Stimulated activated CD8-positive, alpha-beta memory T cell treated with anti-CD3 and anti-CD28 coated beads, Interleukin-4, amount 100 ng/mL, for 48 hours (primary cell): Measurements from ENCODE around the gene GMPPA.
A peak's percentile ranks its signal among the peaks of the same experiment; 100 is the strongest.

Experiments
- DNase-seq: peaks from one replicate; pipeline ENCODE4 v3.0.0-alpha.2; 2020

GMPPA gene

DNA sequence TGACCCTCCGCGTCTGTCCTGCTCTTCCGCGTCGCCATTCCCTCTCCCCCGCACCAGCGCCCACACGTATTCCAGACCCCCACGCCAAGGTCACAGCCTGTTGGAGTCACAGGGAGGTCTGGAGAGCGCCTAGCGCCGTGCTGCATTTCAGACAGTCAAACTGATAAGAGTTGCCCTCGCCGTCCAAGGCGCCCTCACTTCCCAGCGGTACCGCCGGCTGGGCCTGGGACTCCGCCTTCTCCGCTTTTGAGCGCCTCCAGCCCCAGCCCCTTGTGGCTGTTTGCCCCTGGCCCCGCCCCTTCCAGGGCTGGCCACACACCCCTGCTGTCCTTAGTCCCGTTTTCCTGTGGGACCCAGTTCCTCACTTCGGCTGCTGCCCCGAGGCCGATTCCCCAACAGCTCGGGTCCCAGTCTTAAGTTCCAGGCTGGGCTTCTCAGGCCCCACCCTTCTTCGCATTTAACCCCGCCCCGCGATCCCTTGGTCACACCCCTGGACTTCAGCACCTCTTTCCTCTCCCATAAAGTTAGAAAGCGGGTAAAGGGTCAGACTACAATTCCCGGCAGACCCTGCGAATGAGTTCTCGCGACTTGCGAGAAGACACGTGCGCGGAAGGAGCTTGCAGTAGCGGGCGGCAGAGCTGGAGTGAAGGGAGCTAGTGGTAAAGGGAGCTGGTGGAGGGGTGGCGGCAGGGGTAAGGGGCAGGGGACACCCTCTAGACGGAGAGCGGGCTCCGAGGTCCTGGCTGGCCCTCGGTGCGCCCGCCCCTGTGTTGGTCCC is at the start of gene GMPPA:
Gene GMPPA, plus strand, starts transcription at position 612 of the 778 bp plus-strand sequence. CDS start 1,085 bp downstream, outside the sequence.
- peak; percentile 94 for DNase-seq

DNA sequence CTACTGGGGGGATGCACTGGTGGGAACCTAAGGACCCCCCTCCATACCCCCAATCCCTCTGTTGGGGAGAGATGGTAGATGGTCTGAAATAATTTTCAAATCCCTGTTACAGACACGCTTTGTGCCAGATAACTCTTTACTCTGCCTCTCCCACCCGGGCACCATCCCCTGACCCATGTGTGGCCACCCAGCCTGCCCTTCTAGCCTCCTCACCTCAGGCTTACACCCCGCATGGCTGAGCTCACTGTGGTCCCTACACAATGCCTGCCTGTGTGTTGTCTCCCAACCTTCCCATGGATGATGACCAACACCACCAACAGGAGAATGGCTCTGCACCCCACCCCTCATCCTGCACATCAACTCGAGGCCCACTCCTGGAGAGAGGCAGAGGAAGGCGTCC is 49.1 kb upstream of the GMPPA start:
- no peak for DNase-seq

DNA sequence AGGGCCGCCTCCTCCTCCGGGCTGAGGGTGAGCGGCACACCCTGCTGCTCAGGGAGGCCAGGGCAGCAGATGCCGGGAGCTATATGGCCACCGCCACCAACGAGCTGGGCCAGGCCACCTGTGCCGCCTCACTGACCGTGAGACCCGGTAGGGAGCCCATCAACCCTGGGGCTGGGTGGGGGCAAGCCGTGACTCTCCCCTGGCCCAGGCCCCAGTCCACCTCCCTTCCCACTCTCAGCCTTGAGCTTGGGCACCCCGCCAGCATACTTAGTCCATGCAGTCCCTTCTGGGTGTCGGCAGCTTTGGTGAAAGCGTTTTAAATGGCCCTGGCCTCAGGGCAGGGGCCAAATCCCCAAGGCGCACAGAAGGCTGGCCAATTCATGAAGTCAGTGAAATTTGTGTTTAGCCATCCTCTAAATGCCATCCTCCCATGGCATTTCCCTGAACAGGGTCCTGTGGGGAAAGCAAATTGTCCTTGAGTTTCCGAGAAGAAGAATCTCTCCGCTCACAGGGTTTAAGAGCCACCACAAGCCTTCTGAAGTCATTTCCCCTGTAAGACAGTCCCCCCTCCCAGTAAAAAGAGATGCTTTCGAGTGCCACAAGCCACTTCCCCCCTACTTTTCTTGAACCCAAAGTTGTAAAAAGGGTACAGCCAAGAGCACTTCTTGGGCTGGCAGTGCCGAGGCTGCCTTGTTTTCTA is 46.9 kb upstream of the GMPPA start:
- no peak for DNase-seq

DNA sequence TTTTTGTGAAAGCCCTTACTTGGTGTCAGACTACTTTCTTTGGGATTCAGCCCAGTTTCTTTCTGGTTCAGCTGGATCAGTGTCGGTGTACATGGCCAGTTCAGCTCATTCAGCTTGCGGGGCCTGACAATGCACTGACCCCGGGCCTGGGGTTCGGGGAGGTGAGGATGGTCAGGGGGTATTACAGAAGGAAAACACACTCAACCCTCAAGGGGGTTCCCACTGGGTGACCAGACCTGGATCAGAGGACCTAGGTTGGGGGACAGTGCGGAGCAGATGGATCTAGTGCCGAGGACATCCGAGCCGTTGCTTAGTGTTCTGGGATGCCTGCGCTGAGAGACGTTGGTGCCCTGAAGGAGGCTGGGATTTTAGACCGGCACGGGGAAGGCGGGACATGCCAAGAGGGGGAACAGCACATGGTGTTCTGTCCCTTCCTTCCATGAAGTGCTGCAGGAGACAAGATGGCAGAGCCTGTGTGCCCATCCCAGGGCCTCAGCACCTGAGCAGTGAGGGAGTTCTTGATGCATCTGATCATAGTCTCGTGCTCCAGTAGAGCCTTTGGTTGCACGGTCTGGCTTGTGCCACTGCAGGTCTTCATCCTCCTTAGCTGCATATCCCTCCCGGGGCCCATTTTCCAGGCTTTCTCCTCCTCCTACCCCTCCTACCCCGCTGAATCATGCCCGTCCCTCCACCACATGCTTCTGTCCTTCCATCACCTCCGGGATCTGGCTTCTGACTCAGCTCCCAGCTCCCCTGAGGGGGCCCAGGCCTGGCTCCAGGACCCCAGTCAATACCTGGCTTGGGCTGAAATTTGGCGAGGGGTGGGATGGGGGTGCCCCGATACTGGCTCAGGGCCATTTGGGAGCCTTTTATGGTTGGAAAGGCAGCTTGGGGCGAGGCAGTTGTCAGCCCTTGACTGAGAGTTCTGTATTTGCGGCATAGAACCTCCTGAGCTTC is 46.1 kb upstream of the GMPPA start:
- DNase-seq: no peak

DNA sequence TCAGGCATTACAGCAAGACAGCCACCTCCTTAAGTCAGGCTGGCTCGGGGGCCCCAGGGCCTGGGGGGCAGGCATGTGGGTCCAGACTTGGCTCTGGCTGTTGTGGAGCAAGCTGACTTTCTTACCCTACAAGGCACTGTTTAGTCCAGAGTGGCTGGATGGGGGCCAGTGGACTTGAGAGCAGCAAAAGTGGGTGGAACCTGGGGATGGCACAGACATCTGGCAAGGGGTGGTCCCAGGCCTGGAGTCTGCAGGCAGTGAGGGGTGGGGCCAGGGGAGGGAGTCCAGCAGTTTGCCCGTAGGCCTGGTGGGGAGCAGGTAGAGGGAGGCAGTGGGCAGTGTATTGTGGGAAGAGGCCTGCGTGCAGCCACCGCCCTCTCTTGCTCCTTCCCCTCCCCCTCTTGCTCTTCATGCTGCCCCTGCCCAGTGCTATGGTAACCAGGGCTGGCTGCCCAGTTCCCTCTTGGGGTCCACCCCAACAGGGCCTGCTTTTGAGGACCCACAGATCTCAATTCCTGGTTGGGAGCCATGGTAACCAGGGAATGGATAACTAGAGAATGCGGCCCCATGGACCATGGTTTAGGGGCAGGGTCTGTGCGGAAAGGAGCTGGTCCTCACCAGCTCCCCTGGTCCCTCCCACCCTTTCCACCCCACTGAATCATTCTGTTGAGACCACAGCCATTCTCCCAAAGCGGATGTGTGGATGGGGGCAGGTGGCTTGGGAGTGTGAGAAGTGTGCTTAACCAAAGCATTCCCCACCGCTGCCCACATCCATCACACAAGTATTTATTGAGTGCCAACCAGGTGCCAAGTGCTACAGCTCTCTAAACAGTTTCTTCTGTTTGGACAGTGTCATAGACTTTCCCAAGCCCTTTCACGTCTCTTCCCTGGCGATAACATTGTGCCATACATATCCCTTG is 44.8 kb upstream of the GMPPA start:
- DNase-seq: no peak

DNA sequence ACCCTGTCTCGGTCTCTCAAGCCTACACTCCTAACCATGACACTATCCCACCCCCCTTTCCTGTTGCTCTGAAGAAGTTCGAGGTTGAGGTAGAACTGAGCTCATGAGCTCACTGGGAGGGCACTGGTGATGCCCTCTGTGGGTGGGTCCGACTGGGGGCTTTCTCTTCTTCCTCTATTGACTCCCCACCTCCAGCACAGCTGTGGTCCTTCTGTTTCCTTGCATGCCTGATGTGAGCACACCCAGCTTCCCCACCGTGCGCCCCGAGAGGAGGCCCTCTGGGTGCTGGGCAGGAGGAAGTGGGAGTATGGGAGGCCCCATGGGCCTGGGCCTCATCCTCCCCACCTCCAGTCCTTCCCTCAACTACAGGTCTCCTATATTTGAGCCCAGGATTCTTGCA is 43.1 kb upstream of the GMPPA start:
- DNase-seq: no peak

DNA sequence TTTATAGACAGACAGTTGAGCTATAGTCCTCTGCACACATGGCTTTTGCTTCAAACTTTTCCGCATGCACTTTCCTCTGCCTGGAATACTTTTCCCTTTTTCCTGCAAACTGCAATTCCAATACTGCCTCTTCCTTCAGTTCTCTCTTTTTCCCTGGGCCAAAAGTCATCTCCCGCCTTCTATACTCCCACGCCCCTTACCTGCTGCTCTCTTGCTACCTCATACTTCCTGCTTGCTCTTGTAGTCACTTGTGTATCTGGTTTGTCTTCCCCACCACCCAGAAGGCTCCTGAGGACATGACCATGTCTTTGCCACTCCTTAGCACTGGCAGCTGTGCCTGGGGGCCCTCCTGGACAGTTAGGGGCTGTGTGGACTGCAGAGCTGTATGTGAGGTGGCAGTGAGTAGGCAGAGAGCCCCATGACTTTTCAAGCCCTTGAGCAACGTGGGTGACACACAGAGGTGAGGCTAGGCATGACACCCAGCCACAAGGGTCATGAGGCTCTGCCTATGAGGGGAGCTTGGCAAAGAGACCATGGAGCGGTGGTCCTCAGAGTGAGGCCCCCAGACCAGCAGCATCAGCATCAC is 40.8 kb upstream of the GMPPA start:
- no peak for DNase-seq

DNA sequence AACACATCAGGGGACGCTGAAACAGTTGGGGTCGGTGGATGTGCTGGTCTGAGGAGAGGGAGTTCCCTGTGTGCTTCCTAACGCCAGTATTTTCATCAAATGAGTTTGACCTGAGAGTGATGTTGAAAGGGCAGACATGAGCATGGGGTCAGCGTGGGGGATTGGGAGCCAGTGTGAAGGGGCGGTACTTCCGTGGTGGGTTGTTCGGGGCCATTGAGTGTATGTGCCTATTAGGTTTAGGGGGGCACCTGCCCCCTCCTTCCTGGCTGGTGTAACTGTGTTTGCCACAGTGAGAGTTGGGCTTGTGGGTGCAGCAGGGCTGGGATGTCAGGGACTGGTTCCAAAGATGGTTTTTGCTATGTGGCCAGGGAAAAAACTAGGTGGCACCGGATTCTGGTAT is 39.7 kb upstream of the GMPPA start:
- DNase-seq: no peak

DNA sequence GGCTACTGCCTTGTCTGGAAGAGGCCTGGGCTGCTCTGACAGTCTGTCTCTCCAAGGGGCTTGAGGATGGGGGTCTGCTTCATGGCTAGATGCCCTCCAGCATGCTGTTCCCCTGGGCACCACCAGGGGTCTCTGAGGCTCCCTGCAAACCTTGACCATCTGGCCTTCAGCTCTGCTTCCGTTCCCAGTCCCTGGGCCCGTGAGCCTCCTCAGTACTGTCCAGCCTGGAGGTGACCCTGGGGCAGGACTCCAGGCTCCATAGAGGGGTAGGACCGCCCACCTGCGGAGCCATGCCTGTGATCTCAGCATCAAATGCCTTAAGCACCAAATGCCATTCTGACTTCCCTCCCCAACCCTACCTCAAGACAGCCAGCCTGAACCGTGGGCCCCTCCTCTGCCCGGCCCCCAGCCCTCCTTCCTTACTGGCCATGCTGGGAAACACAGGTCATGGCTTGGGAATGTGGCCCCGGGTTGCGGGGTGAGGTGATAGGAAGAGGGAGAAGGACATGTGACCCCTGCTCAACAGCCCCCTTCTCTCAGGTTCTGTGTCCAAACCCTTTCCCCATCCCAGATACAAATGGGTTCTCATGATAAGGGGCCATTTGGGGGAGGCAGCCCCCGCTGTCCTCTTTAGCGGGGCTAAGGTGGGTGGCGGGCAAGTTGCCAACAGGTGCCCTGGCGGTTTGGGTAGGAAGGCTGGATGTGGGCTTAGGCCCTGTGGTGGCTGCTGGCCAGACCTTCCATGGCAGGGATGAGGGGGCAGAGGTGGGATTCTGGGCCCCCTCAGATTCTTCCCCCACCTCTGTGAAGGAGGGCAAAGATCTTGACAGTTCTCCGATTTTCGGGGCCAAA is 39.0 kb upstream of the GMPPA start:
- peak; percentile 71 for DNase-seq

DNA sequence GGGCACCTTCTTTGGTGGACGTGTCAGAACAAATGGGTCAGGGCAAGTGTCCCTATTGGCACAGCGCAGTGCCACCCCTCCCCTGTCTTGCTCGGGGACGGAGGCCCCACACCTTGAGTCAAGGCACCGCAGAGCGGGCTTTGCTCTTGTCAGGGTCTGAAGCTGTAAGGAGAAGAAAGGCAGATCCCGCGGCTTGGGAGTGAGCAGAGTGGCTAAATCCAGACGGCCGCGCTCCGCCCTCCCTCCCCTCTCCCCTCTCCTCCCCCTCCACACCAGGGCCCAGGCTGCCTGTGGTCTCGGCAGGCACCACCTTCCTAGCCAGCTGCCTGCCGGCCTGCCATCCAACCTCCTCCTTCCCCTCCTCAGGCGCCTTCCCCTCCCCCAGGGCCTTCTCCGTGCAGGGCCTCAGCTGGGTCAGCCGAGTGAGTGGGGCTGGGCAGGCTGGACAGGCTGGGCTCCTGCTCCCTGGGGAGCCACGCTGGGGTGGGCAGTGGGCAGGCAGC is 38.2 kb upstream of the GMPPA start:
- no peak for DNase-seq

DNA sequence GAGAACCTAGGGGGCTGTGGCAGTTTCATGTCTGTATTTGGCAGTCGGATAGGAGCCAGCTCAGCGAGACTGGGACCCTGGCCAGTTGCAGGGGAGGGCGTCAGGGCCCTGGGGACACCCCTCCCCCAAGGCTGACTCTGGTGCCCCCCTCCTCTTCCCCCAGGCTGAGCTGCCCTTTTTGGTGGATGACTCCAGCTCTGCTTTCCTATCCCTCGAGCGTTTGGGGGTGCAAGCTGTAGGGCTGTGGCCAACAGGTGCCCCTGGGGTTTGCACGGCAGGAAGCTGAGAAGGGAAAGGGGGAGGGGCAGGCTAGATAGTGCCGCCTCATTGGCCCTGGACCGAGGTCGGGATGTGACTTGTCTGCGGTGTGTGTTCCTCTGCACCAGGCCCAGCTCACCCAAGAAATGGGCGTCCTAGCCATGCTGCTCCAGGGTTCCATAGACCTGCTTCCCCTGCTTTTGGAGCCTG is 37.6 kb upstream of the GMPPA start:
- DNase-seq: no peak

DNA sequence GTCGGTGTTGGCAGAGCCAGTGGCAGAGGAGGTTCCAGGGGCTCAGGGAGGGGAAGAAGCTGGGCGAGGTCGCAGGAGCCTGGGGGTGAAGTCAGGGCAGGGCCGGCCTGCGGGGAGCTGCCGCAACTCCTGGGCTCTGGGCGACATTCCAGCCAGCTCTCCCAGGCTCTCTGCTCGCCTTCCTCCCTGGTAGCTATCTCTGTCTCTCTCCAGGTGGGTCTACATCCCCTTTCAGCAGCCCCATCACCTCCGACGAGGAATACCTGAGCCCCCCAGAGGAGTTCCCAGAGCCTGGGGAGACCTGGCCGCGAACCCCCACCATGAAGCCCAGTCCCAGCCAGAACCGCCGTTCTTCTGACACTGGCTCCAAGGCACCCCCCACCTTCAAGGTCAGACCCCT is 37.0 kb upstream of the GMPPA start:
- no peak for DNase-seq

DNA sequence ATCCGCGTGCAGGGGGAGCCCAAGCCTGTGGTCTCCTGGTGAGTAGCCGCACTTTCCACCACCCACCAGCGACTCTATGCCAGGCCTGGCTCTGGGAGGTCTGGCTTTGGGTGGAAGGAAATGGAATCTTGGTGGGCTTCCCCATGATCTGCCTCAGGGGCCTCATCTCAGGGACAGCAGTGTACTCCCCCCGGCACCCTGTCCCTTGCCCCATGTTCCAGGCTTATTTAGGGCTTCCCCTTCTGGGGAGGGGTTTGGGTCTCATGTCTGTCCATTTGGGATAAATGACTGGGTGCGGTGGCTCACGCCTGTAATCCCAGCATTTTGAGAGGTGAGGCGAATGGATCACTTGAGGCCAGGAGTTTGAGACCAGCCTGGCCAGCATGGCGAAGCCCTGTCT is 36.3 kb upstream of the GMPPA start:
- no peak for DNase-seq

DNA sequence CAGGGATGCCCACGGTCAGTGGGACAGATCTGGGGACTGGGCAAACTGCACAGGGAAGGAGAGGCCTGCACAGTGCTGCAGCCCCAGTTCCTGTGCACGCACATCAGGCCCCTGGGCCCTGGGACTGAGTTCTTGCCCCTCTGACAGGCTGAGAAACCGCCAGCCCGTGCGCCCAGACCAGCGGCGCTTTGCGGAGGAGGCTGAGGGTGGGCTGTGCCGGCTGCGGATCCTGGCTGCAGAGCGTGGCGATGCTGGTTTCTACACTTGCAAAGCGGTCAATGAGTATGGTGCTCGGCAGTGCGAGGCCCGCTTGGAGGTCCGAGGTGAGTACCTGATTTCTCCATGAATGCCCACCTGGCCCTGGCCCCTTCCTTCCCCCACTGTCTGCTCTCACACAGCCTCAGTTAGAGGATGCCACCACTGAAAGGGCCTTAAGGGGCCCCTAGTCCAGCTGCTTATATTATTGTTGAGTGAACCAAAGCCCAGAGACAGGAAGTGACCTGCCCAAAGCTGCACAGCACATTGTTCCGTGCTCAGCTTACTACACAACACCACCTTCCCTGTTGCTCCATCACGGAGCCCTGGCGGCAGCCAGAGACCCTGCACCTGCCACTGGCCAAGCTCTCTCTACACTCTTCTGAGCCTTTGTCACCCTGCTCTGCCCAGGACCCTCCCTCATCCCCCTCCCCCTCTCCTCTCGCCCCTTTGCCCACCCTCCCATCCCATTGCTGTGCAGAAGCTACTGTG is 34.2 kb upstream of the GMPPA start:
- DNase-seq: no peak

DNA sequence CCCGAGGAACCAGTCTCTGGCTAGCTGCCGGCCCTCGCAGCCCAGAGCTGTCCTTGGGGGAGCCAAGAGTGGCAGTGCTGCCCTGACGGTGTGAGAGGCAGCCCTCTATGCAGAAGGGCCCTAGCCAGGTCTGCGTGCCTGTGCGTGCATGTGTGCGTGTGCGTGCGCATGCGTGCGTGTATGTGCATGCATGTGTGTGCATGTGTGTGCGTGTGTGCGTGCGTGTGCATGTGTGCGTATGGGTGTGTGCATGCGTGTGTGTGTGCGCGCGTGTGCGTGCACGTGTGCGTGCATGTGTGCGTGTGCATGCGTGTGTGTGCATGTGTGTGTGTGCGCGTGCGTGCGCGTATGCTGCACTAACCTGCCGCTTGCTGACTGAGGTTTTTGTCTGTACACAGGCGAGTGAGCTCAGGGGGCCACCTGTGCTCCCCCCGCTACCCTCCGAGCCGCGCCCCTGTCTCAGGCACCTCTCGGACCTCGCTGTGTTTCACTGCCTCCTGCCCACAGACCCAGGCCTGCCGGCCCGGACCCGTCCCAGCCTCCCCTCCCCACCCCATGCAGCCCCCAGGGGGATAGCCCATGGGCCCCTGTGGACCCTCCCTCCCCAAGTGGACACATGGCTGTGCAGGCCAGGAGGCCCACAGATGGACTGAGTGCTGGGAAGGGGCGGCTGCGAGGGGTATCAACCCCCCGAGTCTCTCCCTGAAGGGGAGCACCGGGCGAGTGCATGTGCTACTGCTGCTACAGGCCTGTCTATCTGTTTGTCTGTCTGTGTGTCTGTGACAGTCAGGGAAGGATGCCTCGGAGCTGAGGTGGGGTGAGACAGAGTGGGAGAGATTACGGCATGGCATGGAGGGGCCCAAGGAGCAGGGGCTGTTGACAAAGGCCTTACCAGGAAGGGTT is 32.8 kb upstream of the GMPPA start:
- no peak for DNase-seq

DNA sequence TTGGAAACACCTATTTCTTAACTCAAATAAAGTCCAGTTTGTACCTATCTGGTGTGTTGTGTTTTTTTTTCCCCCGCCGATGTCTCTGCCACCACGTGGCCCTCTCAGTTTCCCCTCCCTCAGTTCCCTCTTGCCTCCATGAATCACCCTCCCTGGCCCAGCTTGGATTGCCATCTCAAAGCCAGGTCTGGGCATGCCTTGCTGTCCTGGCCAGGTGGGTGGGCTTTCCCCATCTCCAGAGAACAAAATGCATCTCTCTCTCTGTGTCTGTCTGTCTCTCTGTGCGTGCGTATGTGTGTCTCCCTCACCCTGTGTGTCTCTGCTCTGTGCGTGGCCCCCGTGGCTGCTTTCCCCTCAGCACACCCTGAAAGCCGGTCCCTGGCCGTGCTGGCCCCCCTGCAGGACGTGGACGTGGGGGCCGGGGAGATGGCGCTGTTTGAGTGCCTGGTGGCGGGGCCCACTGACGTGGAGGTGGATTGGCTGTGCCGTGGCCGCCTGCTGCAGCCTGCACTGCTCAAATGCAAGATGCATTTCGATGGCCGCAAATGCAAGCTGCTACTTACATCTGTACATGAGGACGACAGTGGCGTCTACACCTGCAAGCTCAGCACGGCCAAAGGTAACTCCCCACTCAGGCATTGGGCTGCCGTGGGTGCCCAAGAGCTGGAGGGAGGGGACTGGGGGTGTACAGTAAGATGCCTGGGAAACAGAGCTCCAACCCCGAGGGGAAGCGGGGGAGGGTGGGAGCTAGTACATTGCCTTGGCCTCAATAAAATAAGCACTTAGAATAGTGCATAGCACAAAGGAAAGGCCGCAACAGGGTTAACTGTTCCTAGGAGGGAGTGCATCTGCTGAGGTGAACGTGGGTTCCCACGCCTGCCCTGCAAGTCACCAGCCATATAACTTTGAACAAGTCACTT is 31.6 kb upstream of the GMPPA start:
- no peak for DNase-seq

DNA sequence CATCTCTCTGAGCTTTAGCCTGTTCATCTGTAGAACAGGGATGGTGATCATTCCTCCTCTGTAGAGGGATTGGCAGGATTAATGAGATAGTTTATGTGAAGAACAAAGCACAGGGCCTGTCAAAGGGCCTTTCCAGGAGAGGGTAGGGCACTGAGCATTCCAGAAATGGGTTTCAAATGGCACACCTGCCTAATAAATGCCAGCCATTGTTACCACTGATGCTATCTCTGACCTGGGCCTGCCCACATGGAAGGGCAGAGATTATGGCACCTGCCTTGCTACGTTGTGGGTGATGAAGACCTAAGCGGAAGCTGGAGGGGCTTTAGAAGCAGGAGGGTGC is 31.0 kb upstream of the GMPPA start:
- no peak for DNase-seq
